Prostate gland (tissue), 2 donors: Measurements from ENCODE around the gene GNG14. TPM values are rescaled to one million over a fixed set of nuclear protein-coding genes. Genes with fewer than 3 reads are reported as not detected.
A peak's percentile ranks its signal among the peaks of the same experiment; 100 is the strongest.

ENCODE experiments used
- DNase-seq: peaks from one replicate; pipeline ENCODE4 v3.0.0-alpha.2; 2019; ENCODE audit warnings: low spot score
- H3K27ac ChIP-seq, 2 donors: fragments of 200-600 bp; sonication (generic); 2 replicates each; pipeline ENCODE4 v1.5.1; 2017 to 2019
- H3K27me3 ChIP-seq: fragments of 200-600 bp; sonication (generic); replicated peaks from 2 replicates; pipeline ENCODE4 v1.5.1; 2019; ENCODE audit not compliant: insufficient read depth
- H3K36me3 ChIP-seq, 2 donors: fragments of 200-600 bp; sonication (generic); 1 replicate in 1 of 2; 2 replicates in 1 of 2; pipeline versions ENCODE4 v1.5.1 to v1.8.1; 2017 to 2019
- H3K4me1 ChIP-seq: fragments of 200-600 bp; sonication (generic); replicated peaks from 2 replicates; pipeline ENCODE4 v1.5.1; 2019
- H3K4me3 ChIP-seq, 2 donors: fragments of 200-600 bp; sonication (generic); 2 replicates each; pipeline ENCODE4 v1.5.1; 2017 to 2019
- H3K9me3 ChIP-seq: fragments of 200-600 bp; sonication (generic); 2 replicates; pipeline ENCODE4 v1.5.1; 2017
- CTCF ChIP-seq, 4 experiments: fragments of 200-600 bp in 2 of 4; fragments of 450-650 bp in 2 of 4; sonication (generic) in 2 of 4; IDR thresholded peaks; 1 replicate in 3 of 4; 2 replicates in 1 of 4; pipeline ENCODE4 v1.5.1; 2016 to 2019; ENCODE audit warnings: antibody characterized with exemption in 4 of 4, mild to moderate bottlenecking in 2 of 4, moderate library complexity in 2 of 4
- POLR2A ChIP-seq: fragments of 450-650 bp; IDR thresholded peaks from one replicate; pipeline ENCODE4 v1.6.1; 2016; ENCODE audit warnings: antibody characterized with exemption, mild to moderate bottlenecking
- POLR2AphosphoS5 ChIP-seq: sonication (generic); formaldehyde crosslinking; IDR thresholded peaks from one replicate; pipeline ENCODE4 v1.6.1; 2017; ENCODE audit warnings: antibody characterized with exemption
- WGBS: methylation state at CpG from one replicate; pipeline ENCODE4 v1.1.5; 2018; 5-methylcytosine and 5-hydroxymethylcytosine counted together
- intact Hi-C: fragments of 100-400 bp; cut with DNase I; formaldehyde crosslinking; loops from one replicate; pipeline ENCODE4 v1.14.2; 2022
- total RNA-seq, 2 donors: library from RNA; depleted of rRNA; stranded (reverse); fragments of >200 nt; gene quantifications; one replicate each; pipeline ENCODE4 v1.1.0, GENCODE V29; 2016

The GNG14 gene
- total RNA-seq, 2 donors from 2014 or later, result not detected

GRCh38 chr19:12665281-12665573 lies 22.6 kb upstream of the GNG14 start:
- Histone ChIP-seq H3K4me1 (peaks cover 16% of the 10 kb centered on the region), H3K36me3 (no peaks in the 10 kb centered on the region), H3K27me3 (no peaks in the 10 kb centered on the region), H3K4me3 (no peak overlapping the region), H3K27ac (no peak overlapping the region), H3K9me3 (no peaks in the 10 kb centered on the region)
- DNase-seq, result no peak
- WGBS, result 84% methylated on average over 10 of the region's 10 CpGs
- intact Hi-C loops, result loop anchor here (5.0 kb wide), 1 partner anchor 53 kb away; the partner anchor contains the start of genes ZNF490 and ZNF791
- TF ChIP-seq POLR2AphosphoS5 (no peak), CTCF (IDR thresholded peaks at IDR 0.05) (no peak), POLR2A (no peak)

- no peaks in the 10 kb centered on the region for H3K27me3 ChIP-seq
- no peaks in the 10 kb centered on the region for H3K36me3 ChIP-seq
- intact Hi-C loops, result loop anchor here (5.0 kb wide), 1 partner anchor 53 kb away; the partner anchor contains the start of genes ZNF490 and ZNF791
- no peaks in the 10 kb centered on the region for H3K9me3 ChIP-seq
- WGBS, result 35% methylated on average over 12 of the region's 12 CpGs
- no peak overlapping the region for H3K27ac ChIP-seq
- H3K4me3 ChIP-seq, result peak overlapping the region; percentile 86 to 87
- DNase-seq, result no peak
- TF ChIP-seq POLR2A (no peak), CTCF (IDR thresholded peaks at IDR 0.05) (no peak), POLR2AphosphoS5 (no peak)
- peaks cover 21% of the 10 kb centered on the region for H3K4me1 ChIP-seq
These were observed 22.0 kb upstream of the GNG14 start for GRCh38 chr19:12665671-12666264.

- H3K9me3 ChIP-seq, result no peaks in the 10 kb centered on the region
- peak within 1 kb of the TSS; percentile 86 to 87 for H3K4me3 ChIP-seq
- peak within 1 kb of the TSS; percentile 55 to 57 for H3K27ac ChIP-seq
- no peaks in the 10 kb centered on the region for H3K36me3 ChIP-seq
- H3K4me1 ChIP-seq, result peaks cover 22% of the 10 kb centered on the region
- no peaks in the 10 kb centered on the region for H3K27me3 ChIP-seq
- intact Hi-C loops, result loop anchor here (5.0 kb wide), 1 partner anchor 54 kb away; the partner anchor contains the start of genes ZNF490 and ZNF791
- DNase-seq, result peak; percentile 55
- 1% methylated on average over 33 of the region's 46 CpGs for WGBS
- TF ChIP-seq POLR2A (no peak), POLR2AphosphoS5 (peak; percentile 45)
These were observed 21.3 kb upstream of the GNG14 start, which contains the start of the genes MAN2B1 and WDR83 for GRCh38 chr19:12666265-12667048. MAN2B1 (minus strand) TSS chr19:12666742; CDS start chr19:12666701, 41 bp downstream. WDR83 (plus strand) TSS chr19:12666807; CDS start chr19:12669791, 2,984 bp downstream.

- Histone ChIP-seq H3K4me3 (peak overlapping the region in 1 of 2 donors; percentile 83), H3K36me3 (no peaks in the 10 kb centered on the region), H3K27me3 (no peaks in the 10 kb centered on the region), H3K4me1 (peaks cover 22% of the 10 kb centered on the region), H3K27ac (no peak overlapping the region), H3K9me3 (no peaks in the 10 kb centered on the region)
- DNase-seq, result no peak
- intact Hi-C loops, result loop anchor here (5.0 kb wide), 1 partner anchor 56 kb away; the partner anchor contains the start of genes ZNF490 and ZNF791
- no peak for TF ChIP-seq POLR2AphosphoS5
- TF ChIP-seq POLR2A, result no peak
- no peak for TF ChIP-seq CTCF (IDR thresholded peaks at IDR 0.05)
- WGBS, result 70% methylated on average over 4 of the region's 4 CpGs
These were observed 20.0 kb upstream of the GNG14 start for GRCh38 chr19:12667731-12668302.

- Histone ChIP-seq H3K27me3 (no peaks in the 10 kb centered on the region), H3K27ac (peak overlapping the region; percentile 95 to 97), H3K4me1 (peaks cover 22% of the 10 kb centered on the region), H3K4me3 (peak overlapping the region; percentile 83), H3K36me3 (no peaks in the 10 kb centered on the region), H3K9me3 (no peaks in the 10 kb centered on the region)
- intact Hi-C loops, result loop anchor here (5.0 kb wide), 1 partner anchor 56 kb away; the partner anchor contains the start of genes ZNF490 and ZNF791
- 62% methylated on average over 8 of the region's 8 CpGs for WGBS
- no peak for TF ChIP-seq POLR2A
- DNase-seq, result no peak
These were observed 19.5 kb upstream of the GNG14 start for GRCh38 chr19:12668346-12668745.
